SK-N-SH (cell line): ENCODE data around the gene RET.

Source experiments
- CHD2 ChIP-seq: fragments of 150-350 bp; IDR thresholded peaks from 2 replicates; pipeline ENCODE4 v1.6.1; 2018; ENCODE audit warnings: low read length; ENCODE audit not compliant: partially characterized antibody
- CTCF ChIP-seq: fragments of 200-600 bp; sonication (generic); IDR thresholded peaks from 2 replicates; pipeline ENCODE4 v1.6.1; 2017; ENCODE audit warnings: antibody characterized with exemption, mild to moderate bottlenecking, moderate library complexity
- EP300 ChIP-seq, 2 experiments: IDR thresholded peaks; 2 replicates each; pipeline versions ENCODE4 v1.4.0 to v1.6.1; 2012; ENCODE audit warnings: borderline replicate concordance in 1 of 2, low read depth in 1 of 2, low read length in 1 of 2
- FOXJ3 ChIP-seq: sonication (generic); formaldehyde crosslinking; IDR thresholded peaks from 2 replicates; pipeline ENCODE4 v1.5.1; 2020; ENCODE audit warnings: mild to moderate bottlenecking, missing genetic modification reagents
- GATA2 ChIP-seq: sonication (generic); formaldehyde crosslinking; IDR thresholded peaks from 2 replicates; pipeline ENCODE4 v1.5.0; 2020; ENCODE audit warnings: mild to moderate bottlenecking, missing genetic modification reagents
- MAX ChIP-seq: IDR thresholded peaks from 2 replicates; pipeline ENCODE4 v1.4.0; 2012; ENCODE audit warnings: low read depth
- RAD21 ChIP-seq: IDR thresholded peaks from 2 replicates; pipeline ENCODE4 v1.6.1; 2012; ENCODE audit warnings: mild to moderate bottlenecking, low read length
- RCOR1 ChIP-seq: fragments of 150-350 bp; IDR thresholded peaks from 2 replicates; pipeline ENCODE4 v1.6.1; 2017; ENCODE audit warnings: antibody characterized with exemption, low read length
- REST ChIP-seq: IDR thresholded peaks from 2 replicates; pipeline ENCODE4 v1.6.1; 2012; ENCODE audit warnings: mild to moderate bottlenecking, low read depth, low read length, moderate library complexity
- RXRA ChIP-seq: IDR thresholded peaks from 2 replicates; pipeline ENCODE4 v1.4.0; 2012; ENCODE audit warnings: low read depth, mild to moderate bottlenecking, borderline replicate concordance
- TAF1 ChIP-seq: IDR thresholded peaks from 2 replicates; pipeline ENCODE4 v1.6.1; 2012; ENCODE audit warnings: low read depth, mild to moderate bottlenecking, low read length, moderate library complexity, borderline replicate concordance
- TEAD4 ChIP-seq: IDR thresholded peaks from 2 replicates; pipeline ENCODE4 v1.4.0; 2012; ENCODE audit warnings: mild to moderate bottlenecking, borderline replicate concordance; ENCODE audit not compliant: insufficient read depth
- USF1 ChIP-seq: IDR thresholded peaks from 2 replicates; pipeline ENCODE4 v1.4.0; 2012; ENCODE audit warnings: low read depth, borderline replicate concordance
- ZBTB33 ChIP-seq: IDR thresholded peaks from 2 replicates; pipeline ENCODE4 v1.4.0; 2012; ENCODE audit warnings: low read depth, borderline replicate concordance

GRCh38 chr10:43067391-43068135 is 9.3 kb upstream of the RET start:
- TF ChIP-seq CTCF = no peak
- TF ChIP-seq TEAD4 = no peak
- TF ChIP-seq RAD21 = no peak
- TF ChIP-seq REST = no peak
- TF ChIP-seq RCOR1 = no peak
- TF ChIP-seq EP300 (IDR thresholded peaks at IDR 0.05; ENCODE audit: borderline replicate concordance in 1 of 2, low read depth in 1 of 2, low read length in 1 of 2) = no peak
- TF ChIP-seq GATA2 (CRISPR knock-in tag) = no peak
- TF ChIP-seq CHD2 = no peak
- no peak for TF ChIP-seq MAX
- no peak for TF ChIP-seq FOXJ3 (CRISPR knock-in tag)
- TF ChIP-seq USF1 = no peak
- no peak for TF ChIP-seq RXRA
- no peak for TF ChIP-seq ZBTB33
- TF ChIP-seq TAF1 = no peak
